Neural cell (in vitro differentiated cells): Measurements from ENCODE around the gene CNTNAP2. TPM values are rescaled to one million over a fixed set of nuclear protein-coding genes. Genes with fewer than 3 reads are reported as not detected.

ENCODE experiments used
- H2AFZ ChIP-seq: fragments of 200-600, 300-800 bp; sonication (generic), shearing (Covaris generic); 2 replicates; pipeline ENCODE4 v1.6.0; 2014; ENCODE audit warnings: low read depth, mild to moderate bottlenecking, antibody characterized with exemption, low read length, moderate library complexity
- H3F3A ChIP-seq: fragments of 200-600 bp; shearing (Covaris generic); 2 replicates; pipeline ENCODE4 v1.6.1; 2016; ENCODE audit warnings: mild to moderate bottlenecking, moderate library complexity, mixed read lengths, antibody characterized with exemption, low read length; ENCODE audit not compliant: insufficient read depth, poor library complexity, severe bottlenecking
- H3K27ac ChIP-seq: fragments of 200-600, 300-800 bp; sonication (generic), shearing (Covaris generic); 2 replicates; pipeline ENCODE4 v1.5.1; 2014; ENCODE audit warnings: mild to moderate bottlenecking, low read length, moderate library complexity
- H3K27me3 ChIP-seq: fragments of 300-800, 200-600 bp; sonication (generic), shearing (Covaris generic); 2 replicates; pipeline ENCODE4 v1.6.0; 2014; ENCODE audit warnings: mild to moderate bottlenecking, low read depth, low read length, moderate library complexity; ENCODE audit not compliant: insufficient read depth
- H3K36me3 ChIP-seq: fragments of 300-800, 200-600 bp; sonication (generic), shearing (Covaris generic); 2 replicates; pipeline ENCODE4 v1.5.1; 2014; ENCODE audit warnings: mild to moderate bottlenecking, antibody characterized with exemption, low read length, moderate library complexity; ENCODE audit not compliant: insufficient read depth
- H3K4me2 ChIP-seq: fragments of 300-800, 200-600 bp; sonication (generic), shearing (Covaris generic); 2 replicates; pipeline ENCODE4 v1.6.0; 2014; ENCODE audit warnings: mild to moderate bottlenecking, low read length
- H3K4me3 ChIP-seq: fragments of 300-800, 200-600 bp; sonication (generic), shearing (Covaris generic); 2 replicates; pipeline ENCODE4 v1.5.1; 2014; ENCODE audit warnings: mild to moderate bottlenecking, low read length, moderate library complexity
- H3K79me2 ChIP-seq: fragments of 200-600 bp; shearing (Covaris generic); replicated peaks from 2 replicates; pipeline ENCODE4 v1.6.0; 2014; ENCODE audit warnings: mild to moderate bottlenecking, low read length, moderate library complexity; ENCODE audit not compliant: insufficient read depth
- H3K9ac ChIP-seq: fragments of 300-800, 200-600 bp; sonication (generic), shearing (Covaris generic); 2 replicates; pipeline ENCODE4 v1.6.1; 2016; ENCODE audit warnings: mild to moderate bottlenecking, low read length, mixed read lengths
- H3K9me2 ChIP-seq: fragments of 200-600 bp; shearing (Covaris generic); 2 replicates; pipeline ENCODE4 v1.6.1; 2016; ENCODE audit warnings: mild to moderate bottlenecking, low read length, mixed read lengths; ENCODE audit not compliant: insufficient read depth
- H3K9me3 ChIP-seq: fragments of 200-600, 300-800 bp; sonication (generic), shearing (Covaris generic); 2 replicates; pipeline ENCODE4 v1.6.1; 2016; ENCODE audit warnings: mild to moderate bottlenecking, mixed run types, low read length, moderate library complexity, mixed read lengths
- H4K20me1 ChIP-seq: fragments of 200-600 bp; shearing (Covaris generic); 2 replicates; pipeline ENCODE4 v1.6.1; 2016; ENCODE audit warnings: mild to moderate bottlenecking, mixed run types; ENCODE audit not compliant: insufficient read depth
- CTCF ChIP-seq: fragments of 450-650 bp; IDR thresholded peaks from 2 replicates; pipeline ENCODE4 v1.5.1; 2014; ENCODE audit warnings: antibody characterized with exemption, mild to moderate bottlenecking, moderate library complexity; ENCODE audit not compliant: poor library complexity, severe bottlenecking
- EP300 ChIP-seq: fragments of 450-650 bp; conservative IDR thresholded peaks from 2 replicates; pipeline ENCODE4 v1.6.1; 2014; ENCODE audit warnings: antibody characterized with exemption, mild to moderate bottlenecking, moderate library complexity; ENCODE audit not compliant: poor library complexity, severe bottlenecking
- EZH2 ChIP-seq: fragments of 200-600, 300-800 bp; shearing (Covaris generic), sonication (generic); IDR thresholded peaks from 2 replicates; pipeline ENCODE4 v1.6.1; 2014; ENCODE audit warnings: antibody characterized with exemption, low read length, borderline replicate concordance, mild to moderate bottlenecking; ENCODE audit not compliant: insufficient read depth, poor library complexity, severe bottlenecking
- MXI1 ChIP-seq: fragments of 450-650 bp; conservative IDR thresholded peaks from 2 replicates; pipeline ENCODE4 v1.6.1; 2014; ENCODE audit warnings: antibody characterized with exemption, mild to moderate bottlenecking; ENCODE audit not compliant: poor library complexity, severe bottlenecking
- POLR2AphosphoS5 ChIP-seq: IDR thresholded peaks from 2 replicates; pipeline ENCODE4 v1.6.1; 2012
- RAD21 ChIP-seq: fragments of 450-650 bp; conservative IDR thresholded peaks from 2 replicates; pipeline ENCODE4 v1.6.1; 2014; ENCODE audit warnings: antibody characterized with exemption, mild to moderate bottlenecking, moderate library complexity
- REST ChIP-seq: IDR thresholded peaks from 2 replicates; pipeline ENCODE4 v1.6.1; 2012; ENCODE audit warnings: borderline replicate concordance
- SMC3 ChIP-seq: fragments of 450-650 bp; conservative IDR thresholded peaks from 2 replicates; pipeline ENCODE4 v1.6.1; 2014; ENCODE audit warnings: antibody characterized with exemption, mild to moderate bottlenecking, moderate library complexity; ENCODE audit not compliant: poor library complexity
- TAF1 ChIP-seq: IDR thresholded peaks from 2 replicates; pipeline ENCODE4 v1.6.1; 2012; ENCODE audit warnings: low read depth
- polyA plus RNA-seq: library from polyadenylated mRNA; depleted of rRNA; stranded (reverse); fragments of >200 nt; gene quantifications from 2 replicates; pipeline ENCODE4 v1.2.3, GENCODE V29; 2014

CNTNAP2 gene
- polyA plus RNA-seq, 1 donor from 2014 or later: 276 TPM

GRCh38 chr7:146119002-146119401 lies 2.4 kb downstream of the CNTNAP2 start:
- no peak overlapping the region for H2AFZ ChIP-seq
- no peaks in the 10 kb centered on the region for H3F3A ChIP-seq
- no peak overlapping the region for H3K27ac ChIP-seq
- TF ChIP-seq RAD21: peak; percentile 80
- TF ChIP-seq SMC3: peak; percentile 73
- no peak for TF ChIP-seq EZH2
- peak; percentile 66 for TF ChIP-seq CTCF
- no peaks in the 10 kb centered on the region for H4K20me1 ChIP-seq
- peak overlapping the region; percentile 78 for H3K4me3 ChIP-seq
- peak overlapping the region; percentile 76 for H3K4me2 ChIP-seq
- H3K9me3 ChIP-seq: no peaks in the 10 kb centered on the region
- no peak overlapping the region for H3K9ac ChIP-seq
- H3K36me3 ChIP-seq: no peaks in the 10 kb centered on the region
- no peaks in the 10 kb centered on the region for H3K27me3 ChIP-seq
- peaks cover 16% of the 10 kb centered on the region for H3K79me2 ChIP-seq
- H3K9me2 ChIP-seq: no peaks in the 10 kb centered on the region

- TF ChIP-seq POLR2AphosphoS5: no peak
- TF ChIP-seq SMC3: no peak
- TF ChIP-seq RAD21: no peak
- no peak for TF ChIP-seq EZH2
- TF ChIP-seq MXI1: no peak
- no peak for TF ChIP-seq REST
- no peak for TF ChIP-seq CTCF
- no peak for TF ChIP-seq TAF1
- TF ChIP-seq EP300: no peak
- H3K9ac ChIP-seq: no peak overlapping the region
- no peak overlapping the region for H2AFZ ChIP-seq
- H3K27me3 ChIP-seq: no peaks in the 10 kb centered on the region
- H3K9me3 ChIP-seq: no peaks in the 10 kb centered on the region
- H3K9me2 ChIP-seq: no peaks in the 10 kb centered on the region
- no peak overlapping the region for H3K27ac ChIP-seq
- no peaks in the 10 kb centered on the region for H4K20me1 ChIP-seq
- no peak overlapping the region for H3K4me3 ChIP-seq
- H3K4me2 ChIP-seq: no peak overlapping the region
- no peaks in the 10 kb centered on the region for H3F3A ChIP-seq
- H3K36me3 ChIP-seq: no peaks in the 10 kb centered on the region
- peaks cover 16% of the 10 kb centered on the region for H3K79me2 ChIP-seq
Observed at GRCh38 chr7:146123715-146124114, 7.1 kb downstream of the CNTNAP2 start.
